WERI-Rb-1 (cell line): ENCODE data around the gene PPFIBP1.
"Not testable (repeated sequence)": the region's sequence is repeated elsewhere in the genome, so short reads cannot be mapped to it uniquely, and the experiment has no call there.

Source experiments
- DNase-seq: peaks from one replicate; pipeline ENCODE4 v3.0.0-alpha.2; 2020
- H3K27ac ChIP-seq: fragments of 250-450 bp; sonication (Bioruptor Pico); 2 replicates; pipeline ENCODE4 v1.5.1; 2020; ENCODE audit warnings: mild to moderate bottlenecking, moderate library complexity
- H3K27me3 ChIP-seq: fragments of 250-450 bp; sonication (Bioruptor Pico); 2 replicates; pipeline ENCODE4 v1.5.1; 2021; ENCODE audit warnings: mild to moderate bottlenecking, low read depth, moderate library complexity; ENCODE audit not compliant: insufficient read depth, severe bottlenecking
- H3K36me3 ChIP-seq: fragments of 250-450 bp; sonication (Bioruptor Pico); 2 replicates; pipeline ENCODE4 v1.5.1; 2020; ENCODE audit warnings: mild to moderate bottlenecking, moderate library complexity
- H3K4me3 ChIP-seq: 2 replicates; pipeline ENCODE4 v1.5.1; 2011; ENCODE audit warnings: low read depth, mild to moderate bottlenecking, control low read depth, low read length
- H3K9me3 ChIP-seq: fragments of 250-450 bp; sonication (Bioruptor Pico); 2 replicates; pipeline ENCODE4 v1.5.1; 2021; ENCODE audit warnings: mild to moderate bottlenecking, moderate library complexity; ENCODE audit not compliant: severe bottlenecking
- TF ChIP-seq, protein P1 (sequence below): IDR thresholded peaks from 2 replicates; pipeline ENCODE4 v1.5.1; 2011; ENCODE audit warnings: low read depth, mild to moderate bottlenecking, control low read depth, inconsistent platforms, low read length

Gene PPFIBP1

DNA sequence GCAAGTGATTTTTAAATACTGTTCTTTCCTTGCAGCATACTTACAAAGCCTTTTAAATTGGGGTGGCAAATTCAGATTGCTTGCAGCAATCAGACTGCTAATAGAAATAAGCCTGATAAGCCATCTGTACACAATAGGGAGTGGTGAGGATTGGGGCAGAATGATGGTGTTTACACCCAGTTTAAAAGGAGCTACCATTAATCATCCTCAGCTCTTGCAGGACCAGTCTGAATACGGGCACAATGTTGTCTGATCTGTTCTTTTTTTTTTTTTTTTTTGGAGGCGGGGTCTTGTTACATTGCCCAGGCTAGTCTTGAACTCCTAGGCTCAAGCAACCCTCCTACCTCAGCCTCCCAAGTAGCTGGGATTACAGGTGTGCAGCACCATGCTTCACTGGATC, 122.1 kb downstream of the PPFIBP1 start:
- no peak overlapping the region for H3K4me3 ChIP-seq
- H3K36me3 ChIP-seq, result no peaks in the 10 kb centered on the region; the same call in 1 of the 2 replicates
- TF ChIP-seq, protein P1, sequence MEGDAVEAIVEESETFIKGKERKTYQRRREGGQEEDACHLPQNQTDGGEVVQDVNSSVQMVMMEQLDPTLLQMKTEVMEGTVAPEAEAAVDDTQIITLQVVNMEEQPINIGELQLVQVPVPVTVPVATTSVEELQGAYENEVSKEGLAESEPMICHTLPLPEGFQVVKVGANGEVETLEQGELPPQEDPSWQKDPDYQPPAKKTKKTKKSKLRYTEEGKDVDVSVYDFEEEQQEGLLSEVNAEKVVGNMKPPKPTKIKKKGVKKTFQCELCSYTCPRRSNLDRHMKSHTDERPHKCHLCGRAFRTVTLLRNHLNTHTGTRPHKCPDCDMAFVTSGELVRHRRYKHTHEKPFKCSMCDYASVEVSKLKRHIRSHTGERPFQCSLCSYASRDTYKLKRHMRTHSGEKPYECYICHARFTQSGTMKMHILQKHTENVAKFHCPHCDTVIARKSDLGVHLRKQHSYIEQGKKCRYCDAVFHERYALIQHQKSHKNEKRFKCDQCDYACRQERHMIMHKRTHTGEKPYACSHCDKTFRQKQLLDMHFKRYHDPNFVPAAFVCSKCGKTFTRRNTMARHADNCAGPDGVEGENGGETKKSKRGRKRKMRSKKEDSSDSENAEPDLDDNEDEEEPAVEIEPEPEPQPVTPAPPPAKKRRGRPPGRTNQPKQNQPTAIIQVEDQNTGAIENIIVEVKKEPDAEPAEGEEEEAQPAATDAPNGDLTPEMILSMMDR, result no peak
- no peak overlapping the region for H3K27ac ChIP-seq
- H3K9me3 ChIP-seq, result no peaks in the 10 kb centered on the region
- no peaks in the 10 kb centered on the region for H3K27me3 ChIP-seq
- DNase-seq, result no peak

DNA sequence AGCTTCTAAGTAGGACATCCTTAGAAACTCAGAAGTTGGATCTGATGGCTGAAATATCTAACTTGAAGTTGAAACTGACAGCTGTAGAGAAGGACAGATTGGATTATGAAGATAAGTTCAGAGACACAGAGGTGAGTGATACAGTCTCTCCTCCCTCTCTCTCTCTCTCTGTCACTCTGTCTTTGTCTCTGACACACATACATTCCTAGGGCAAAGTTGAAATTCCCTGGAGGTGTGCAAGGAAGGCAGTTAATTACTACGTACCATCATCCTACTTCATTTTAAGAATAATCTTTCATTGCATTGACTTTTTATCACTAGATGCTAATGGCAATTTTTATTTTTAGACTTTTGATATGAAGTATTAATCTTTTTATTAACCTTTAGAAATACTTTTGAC, 126.0 kb downstream of the PPFIBP1 start:
- TF ChIP-seq, protein P1, result no peak
- no peak overlapping the region for H3K27ac ChIP-seq
- no peaks in the 10 kb centered on the region; the same call in 1 of the 2 replicates for H3K36me3 ChIP-seq

DNA sequence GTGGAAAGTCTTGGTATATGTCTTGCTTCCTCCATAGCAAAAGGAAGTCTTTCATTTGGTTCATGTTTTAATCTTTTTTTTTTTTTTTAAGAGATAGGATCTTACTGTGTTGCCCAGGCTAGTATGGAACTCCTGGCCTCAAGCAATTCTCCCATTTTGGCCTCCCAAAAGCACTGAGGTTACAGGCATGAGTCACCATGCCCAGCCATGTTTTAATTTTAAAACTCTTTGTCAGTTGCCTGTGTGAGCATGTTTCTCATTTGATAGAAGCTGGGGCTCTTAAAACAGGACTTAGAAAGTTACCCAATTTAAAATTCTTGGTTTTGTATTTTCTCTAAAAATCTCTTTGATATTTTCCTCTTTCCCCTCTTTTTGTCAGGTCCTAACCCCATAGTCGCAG, 127.2 kb downstream of the PPFIBP1 start:
- TF ChIP-seq, protein P1, result no peak
- Histone ChIP-seq H3K27ac (no peak overlapping the region), H3K27me3 (no peaks in the 10 kb centered on the region), H3K4me3 (no peak overlapping the region), H3K9me3 (no peaks in the 10 kb centered on the region), H3K36me3 (no peaks in the 10 kb centered on the region; the same call in 1 of the 2 replicates)
- no peak for DNase-seq

More for the DNA sequence above, 126.0 kb downstream of the PPFIBP1 start:
- DNase-seq, result no peak
- no peaks in the 10 kb centered on the region for H3K27me3 ChIP-seq
- H3K9me3 ChIP-seq, result no peaks in the 10 kb centered on the region
- no peak overlapping the region for H3K4me3 ChIP-seq

DNA sequence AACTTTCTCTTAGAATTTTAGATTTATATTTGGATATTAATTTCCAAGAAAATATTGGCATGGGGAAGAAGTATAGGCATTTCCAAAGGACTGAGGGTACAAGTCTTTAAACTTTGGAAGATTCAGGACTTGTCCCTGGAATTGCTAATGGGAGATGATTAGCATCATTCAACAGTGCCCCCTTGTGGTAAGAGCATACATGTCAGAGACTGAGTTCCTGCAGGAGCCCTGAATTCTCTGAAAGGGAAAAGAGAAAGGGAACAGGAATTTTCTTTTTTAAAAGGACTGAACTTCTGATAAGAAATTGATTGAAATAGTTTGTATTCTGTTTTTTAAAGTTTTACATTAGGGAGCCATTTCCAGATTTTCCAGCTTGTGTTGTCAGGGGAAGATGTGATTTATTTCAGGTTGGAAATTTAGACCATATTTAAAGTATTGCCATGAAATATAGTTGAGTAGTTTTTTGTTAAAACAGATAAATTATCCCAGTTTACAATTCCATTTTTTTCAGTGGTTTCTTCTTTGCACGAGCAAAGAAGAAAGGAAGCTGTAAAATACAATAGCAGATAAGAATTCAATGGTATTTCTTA, 128.3 kb downstream of the PPFIBP1 start:
- peak; percentile 56 for DNase-seq
- H3K9me3 ChIP-seq, result no peaks in the 10 kb centered on the region
- TF ChIP-seq, protein P1, result peak; percentile 67
- H3K36me3 ChIP-seq, result no peaks in the 10 kb centered on the region; the same call in 1 of the 2 replicates
- H3K4me3 ChIP-seq, result no peak overlapping the region
- no peak overlapping the region for H3K27ac ChIP-seq
- no peaks in the 10 kb centered on the region for H3K27me3 ChIP-seq

DNA sequence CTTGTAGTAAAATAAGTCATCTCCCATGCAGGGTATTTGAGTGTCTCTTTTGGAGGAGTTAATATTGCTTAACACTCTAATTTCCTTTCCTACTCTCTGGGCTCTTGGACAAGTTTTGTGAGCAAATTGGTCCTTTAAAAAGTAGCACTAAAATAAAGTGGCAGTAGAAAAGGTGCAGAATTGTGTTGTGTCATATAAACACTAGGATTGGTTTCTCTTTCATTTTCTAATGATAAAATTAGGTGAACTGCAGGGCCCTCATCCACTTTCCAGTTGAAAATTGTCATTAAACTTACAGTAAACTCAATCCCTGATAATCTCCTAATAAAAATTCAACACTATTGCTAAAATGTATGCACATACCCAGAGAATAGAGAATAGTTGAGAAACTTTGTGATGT, 129.7 kb downstream of the PPFIBP1 start:
- no peak overlapping the region for H3K4me3 ChIP-seq
- TF ChIP-seq, protein P1, result no peak
- no peaks in the 10 kb centered on the region for H3K9me3 ChIP-seq
- no peaks in the 10 kb centered on the region; the same call in 1 of the 2 replicates for H3K36me3 ChIP-seq
- no peaks in the 10 kb centered on the region for H3K27me3 ChIP-seq
- H3K27ac ChIP-seq, result no peak overlapping the region
- no peak for DNase-seq

DNA sequence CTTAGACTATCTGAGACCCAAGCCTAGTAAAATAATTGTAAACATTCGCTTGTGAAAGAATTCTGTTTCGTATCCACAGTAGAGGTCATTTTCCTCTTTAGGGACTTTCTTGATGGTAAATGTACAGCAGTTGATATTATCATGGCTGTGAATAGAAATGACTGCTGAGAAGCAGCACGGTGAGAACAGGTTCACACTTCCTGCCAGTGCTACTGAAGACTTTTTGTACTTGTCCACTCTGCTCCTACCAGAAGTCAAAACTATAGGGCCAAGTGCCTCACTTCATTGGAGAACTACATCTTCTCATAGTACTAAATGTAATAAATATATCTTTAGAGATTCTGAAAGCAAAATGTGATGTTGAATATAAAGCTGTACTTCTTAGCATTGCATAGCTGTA, 131.5 kb downstream of the PPFIBP1 start:
- H3K4me3 ChIP-seq, DNase-seq, H3K27ac ChIP-seq, H3K27me3 ChIP-seq, H3K36me3 ChIP-seq, H3K9me3 ChIP-seq: not testable (repeated sequence)
